SH-SY5Y (cell line): ENCODE results near the gene TNS1.

ENCODE experiments used
- GATA2 ChIP-seq: IDR thresholded peaks from 2 replicates; pipeline ENCODE4 v1.6.1; 2011; ENCODE audit warnings: mild to moderate bottlenecking, low read depth, low read length
- GATA3 ChIP-seq: IDR thresholded peaks from 2 replicates; pipeline ENCODE4 v1.6.1; 2011; ENCODE audit warnings: low read depth, mild to moderate bottlenecking, low read length, moderate library complexity

- TF ChIP-seq GATA3 (no peak), GATA2 (no peak)
Observed at GRCh38 chr2:217950401-217950871, 52.4 kb downstream of the TNS1 start.
